Measurements from ENCODE around the gene EVC2.

The EVC2 gene

GRCh38 chr4:5720157-5720850 lies 11.9 kb upstream of the EVC2 start:
- no peak overlapping the region for H3K4me3 ChIP-seq (ENCODE audit: low read length)
- no peak for DNase-seq (ENCODE audit: low read depth)
- TF ChIP-seq, protein P1, sequence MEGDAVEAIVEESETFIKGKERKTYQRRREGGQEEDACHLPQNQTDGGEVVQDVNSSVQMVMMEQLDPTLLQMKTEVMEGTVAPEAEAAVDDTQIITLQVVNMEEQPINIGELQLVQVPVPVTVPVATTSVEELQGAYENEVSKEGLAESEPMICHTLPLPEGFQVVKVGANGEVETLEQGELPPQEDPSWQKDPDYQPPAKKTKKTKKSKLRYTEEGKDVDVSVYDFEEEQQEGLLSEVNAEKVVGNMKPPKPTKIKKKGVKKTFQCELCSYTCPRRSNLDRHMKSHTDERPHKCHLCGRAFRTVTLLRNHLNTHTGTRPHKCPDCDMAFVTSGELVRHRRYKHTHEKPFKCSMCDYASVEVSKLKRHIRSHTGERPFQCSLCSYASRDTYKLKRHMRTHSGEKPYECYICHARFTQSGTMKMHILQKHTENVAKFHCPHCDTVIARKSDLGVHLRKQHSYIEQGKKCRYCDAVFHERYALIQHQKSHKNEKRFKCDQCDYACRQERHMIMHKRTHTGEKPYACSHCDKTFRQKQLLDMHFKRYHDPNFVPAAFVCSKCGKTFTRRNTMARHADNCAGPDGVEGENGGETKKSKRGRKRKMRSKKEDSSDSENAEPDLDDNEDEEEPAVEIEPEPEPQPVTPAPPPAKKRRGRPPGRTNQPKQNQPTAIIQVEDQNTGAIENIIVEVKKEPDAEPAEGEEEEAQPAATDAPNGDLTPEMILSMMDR (IDR thresholded peaks at IDR 0.05; ENCODE audit: insufficient read depth, low read depth, low read length, missing control alignments): no peak

DNA sequence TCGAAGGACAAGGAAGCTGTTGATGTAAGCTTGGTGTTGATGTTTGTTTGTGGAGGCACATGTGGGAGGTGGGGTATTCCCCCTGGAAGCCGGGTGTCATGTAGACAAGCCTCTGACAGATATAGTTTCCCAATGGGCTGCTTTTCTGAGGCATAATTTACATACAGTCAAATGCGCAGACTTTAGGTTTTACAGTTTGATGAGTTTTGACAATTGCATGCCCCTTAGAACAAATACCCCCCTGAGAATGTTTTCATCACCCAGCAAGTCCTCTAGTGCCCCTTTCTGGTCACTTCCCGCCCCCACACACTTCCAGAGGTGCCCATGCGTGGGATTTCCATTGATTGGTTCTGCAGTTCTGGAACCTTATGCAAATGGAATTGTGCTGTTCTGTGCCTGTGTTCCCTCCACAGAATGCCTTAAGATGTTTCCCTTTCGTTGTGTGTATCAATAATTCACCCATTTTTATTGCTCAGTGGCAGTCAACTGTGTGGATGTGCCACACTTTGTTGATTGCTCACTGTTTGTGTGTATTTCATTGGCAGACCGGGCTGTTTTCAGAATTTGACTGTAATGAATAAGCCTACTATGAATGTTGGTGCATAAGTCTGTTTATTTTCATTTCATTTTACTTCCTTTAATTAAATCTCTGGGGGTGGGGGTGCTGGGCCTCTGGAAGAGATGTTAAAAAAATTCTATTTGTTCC lies 11.1 kb upstream of the EVC2 start:
- no peak overlapping the region for H3K4me3 ChIP-seq (ENCODE audit: low read length)

GRCh38 chr4:5718411-5718810 lies 10.1 kb upstream of the EVC2 start:
- no peak for DNase-seq (ENCODE audit: low read depth)
- H3K4me3 ChIP-seq (ENCODE audit: low read length): no peak overlapping the region
- TF ChIP-seq, protein P1 (IDR thresholded peaks at IDR 0.05; ENCODE audit: insufficient read depth, low read depth, low read length, missing control alignments): no peak

More for the DNA sequence above, 11.1 kb upstream of the EVC2 start:
- no peak for DNase-seq (ENCODE audit: low read depth)
- TF ChIP-seq, protein P1 (IDR thresholded peaks at IDR 0.05; ENCODE audit: insufficient read depth, low read depth, low read length, missing control alignments): no peak

- TF ChIP-seq, protein P1 (IDR thresholded peaks at IDR 0.05; ENCODE audit: insufficient read depth, low read depth, low read length, missing control alignments): no peak
- no peak for DNase-seq (ENCODE audit: low read depth)
- H3K4me3 ChIP-seq (ENCODE audit: low read length): no peak overlapping the region
Observed at GRCh38 chr4:5717449-5718158, 9.2 kb upstream of the EVC2 start.

DNA sequence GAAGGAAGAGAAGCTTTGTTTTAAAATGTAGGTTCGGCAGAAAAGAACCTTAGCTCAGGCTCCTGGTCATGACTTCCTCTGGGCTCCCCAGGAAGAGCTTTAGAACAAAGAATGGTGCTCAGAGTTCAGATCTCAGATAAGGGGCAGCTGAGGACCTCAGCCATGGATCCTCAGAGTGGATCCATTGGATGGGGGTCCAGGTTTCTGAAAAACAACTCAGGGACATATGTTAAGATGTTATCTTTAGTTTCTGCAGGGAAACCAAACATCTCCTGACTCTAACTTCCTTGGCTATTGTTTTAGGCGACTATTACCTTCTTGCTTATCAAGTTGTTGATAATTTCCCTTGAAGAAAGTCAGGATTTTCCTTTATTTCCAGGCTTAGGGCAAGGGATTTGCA lies 8.0 kb upstream of the EVC2 start:
- no peak for DNase-seq (ENCODE audit: low read depth)
- no peak overlapping the region for H3K4me3 ChIP-seq (ENCODE audit: low read length)
- TF ChIP-seq, protein P1 (IDR thresholded peaks at IDR 0.05; ENCODE audit: insufficient read depth, low read depth, low read length, missing control alignments): no peak

GRCh38 chr4:5715357-5715756 lies 7.0 kb upstream of the EVC2 start:
- H3K4me3 ChIP-seq (ENCODE audit: low read length): no peak overlapping the region
- no peak for DNase-seq (ENCODE audit: low read depth)
- TF ChIP-seq, protein P1 (IDR thresholded peaks at IDR 0.05; ENCODE audit: insufficient read depth, low read depth, low read length, missing control alignments): no peak

Data from epithelial cell of esophagus (primary cell).